NOMO-1 treated with DMSO at 0.1 percent for 48 hours (cell line): ENCODE measurements around the gene MEGF10.

Experiments
- DNase-seq: peaks from one replicate; lab custom pipeline; 2025; ENCODE audit not compliant: unreplicated experiment; lab: John Stamatoyannopoulos, UW

The MEGF10 gene

DNA sequence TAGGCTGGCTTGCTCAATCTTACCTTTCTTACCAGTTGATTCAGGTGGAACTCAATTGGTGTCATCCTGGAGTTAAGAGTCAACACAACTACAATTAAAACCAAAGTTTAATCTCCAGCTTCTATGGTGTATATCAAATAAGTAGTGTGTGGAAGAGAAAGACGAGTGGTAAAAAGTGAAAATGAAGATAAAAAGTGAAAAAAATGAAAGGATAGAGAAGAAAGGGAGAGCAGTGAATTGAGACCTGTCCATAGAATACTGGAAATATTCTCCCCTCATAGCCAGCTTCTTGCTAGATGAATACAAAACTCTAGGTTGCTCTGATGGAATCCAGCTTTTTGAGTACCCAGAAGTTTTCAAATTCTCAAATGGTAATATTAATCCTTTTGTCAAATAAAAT lies 76.4 kb downstream of the MEGF10 start:
- DNase-seq, result no peak

DNA sequence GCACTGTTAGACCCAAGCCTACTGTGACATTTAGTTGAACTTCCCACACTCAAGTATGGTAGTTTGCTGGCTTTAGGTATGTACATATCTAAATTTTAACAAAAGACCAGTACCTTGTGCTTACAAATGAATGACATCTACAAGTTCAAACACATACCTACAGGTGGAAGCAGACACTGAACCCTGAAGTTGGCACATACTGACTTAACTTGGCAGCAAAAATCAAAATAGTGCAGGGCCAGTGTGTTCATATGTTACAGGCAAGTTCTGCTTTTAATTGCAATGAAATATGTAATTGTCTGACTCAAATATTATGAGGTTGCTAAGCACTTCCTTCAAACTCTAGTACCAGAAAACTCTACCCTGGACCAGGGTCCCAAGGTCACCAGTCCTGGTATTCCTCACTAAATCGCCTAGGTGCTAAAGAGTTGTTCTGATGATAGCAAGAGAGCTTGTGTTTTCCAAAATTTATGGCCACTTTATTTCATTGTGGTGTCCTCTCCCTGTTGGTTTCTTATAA lies 77.4 kb downstream of the MEGF10 start:
- peak; percentile 54 for DNase-seq

DNA sequence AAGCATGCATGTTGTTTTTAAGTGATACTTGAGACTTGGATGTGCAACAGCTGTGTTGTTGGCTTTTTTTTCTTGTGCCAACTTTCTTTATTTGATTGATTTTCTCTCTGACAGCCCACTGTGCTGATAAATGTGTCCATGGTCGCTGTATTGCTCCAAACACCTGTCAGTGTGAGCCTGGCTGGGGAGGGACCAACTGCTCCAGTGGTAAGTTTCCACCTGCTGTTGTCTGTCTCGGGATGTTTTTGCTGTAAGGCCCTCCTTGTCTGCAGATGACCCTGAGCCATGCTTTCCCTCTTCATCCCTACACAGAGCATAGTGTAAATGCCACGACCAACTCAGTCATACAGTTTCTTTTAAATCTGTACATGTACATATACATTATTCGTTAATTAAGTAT lies 79.2 kb downstream of the MEGF10 start:
- DNase-seq, result no peak

DNA sequence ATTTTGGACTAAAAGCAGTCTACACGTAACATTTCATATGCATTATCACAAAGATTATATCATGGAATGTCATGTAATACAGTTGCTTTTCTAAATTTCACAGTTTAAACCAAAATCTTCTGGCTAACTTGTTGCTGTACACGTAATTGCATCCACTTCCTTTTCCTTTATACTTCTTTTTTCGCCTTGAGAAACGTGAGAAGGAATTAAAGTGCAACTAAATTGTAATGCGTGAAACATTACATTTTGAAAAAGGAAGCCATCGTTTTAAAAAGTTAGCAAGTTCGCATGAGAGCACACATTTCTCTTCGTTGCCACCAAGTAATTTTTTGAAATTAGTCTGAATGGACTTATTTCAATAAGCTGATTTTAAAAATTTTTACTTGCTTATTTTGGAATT lies 80.0 kb downstream of the MEGF10 start:
- DNase-seq, result peak; percentile 6

DNA sequence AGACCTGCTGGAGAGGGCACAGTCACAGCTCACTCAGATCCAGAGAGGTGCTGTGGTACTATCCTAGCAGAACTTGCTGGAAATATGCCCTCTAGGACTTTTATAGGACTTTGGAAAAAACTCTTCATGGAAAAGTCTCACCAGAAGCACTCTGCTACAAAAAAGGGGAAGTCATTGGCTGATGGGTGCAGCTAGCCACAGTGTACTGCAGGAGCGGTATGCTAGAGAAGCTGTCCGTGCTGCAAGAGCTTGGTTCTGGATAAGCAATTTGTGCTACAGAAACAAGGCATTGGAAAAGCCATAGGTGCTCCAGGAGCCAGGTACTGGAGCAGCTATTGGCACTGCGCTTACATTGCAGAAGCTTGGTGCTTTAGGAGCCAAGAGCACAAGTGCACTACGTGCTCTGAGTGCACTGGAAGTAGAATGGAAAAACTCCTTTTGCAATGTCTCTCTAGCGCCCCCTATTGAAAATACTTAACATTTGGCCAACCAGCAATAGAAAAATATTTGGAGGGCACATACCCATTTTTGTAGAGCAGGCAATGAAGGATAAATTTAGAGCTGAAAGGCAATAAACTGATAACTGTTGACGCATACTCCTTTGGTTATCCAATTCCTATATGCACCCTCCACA lies 83.4 kb downstream of the MEGF10 start:
- DNase-seq, result peak; percentile 71

DNA sequence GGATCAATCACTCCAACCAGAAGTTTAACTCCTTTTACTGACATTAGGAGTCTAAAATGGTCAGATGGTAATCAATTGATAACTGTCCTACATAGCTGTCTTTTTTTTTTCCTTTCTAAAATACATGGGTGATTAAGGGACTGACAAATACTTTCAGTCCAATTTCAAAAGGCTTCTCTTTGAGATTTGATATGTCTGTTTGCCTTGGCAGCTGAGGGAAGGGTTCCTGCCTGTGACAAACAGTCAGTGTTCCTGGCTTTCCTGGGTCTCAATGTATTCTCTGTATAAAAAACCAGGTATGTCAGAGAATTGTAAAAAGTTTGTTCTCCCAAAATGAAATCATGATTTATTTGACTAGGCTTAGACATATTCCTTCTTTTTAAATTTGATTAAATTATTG lies 84.5 kb downstream of the MEGF10 start:
- no peak for DNase-seq

DNA sequence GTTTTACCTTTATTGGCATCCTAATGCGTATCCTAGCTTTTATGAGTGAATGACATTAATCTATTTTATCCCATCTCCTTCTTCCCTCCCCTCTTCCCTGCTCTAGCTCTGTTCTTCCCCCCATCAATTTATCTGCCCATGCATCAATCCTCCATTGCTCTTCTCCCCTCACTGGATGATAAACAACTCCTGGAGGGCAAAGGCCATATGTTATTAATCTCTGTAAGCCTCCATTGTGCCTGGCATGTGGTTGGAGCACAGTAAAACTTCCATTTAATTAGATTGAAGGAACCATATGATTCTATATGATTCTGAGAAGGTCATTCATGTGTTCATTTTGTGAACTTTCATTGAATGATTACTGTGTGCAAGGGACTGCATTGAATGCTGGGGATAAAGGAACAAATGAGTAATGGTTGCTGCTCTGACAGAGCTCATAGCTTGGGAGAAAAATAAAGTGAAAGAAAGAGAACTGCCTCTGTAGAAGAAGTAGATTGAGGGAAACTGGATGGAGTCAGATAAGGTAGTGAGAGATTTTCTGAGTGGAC lies 85.0 kb downstream of the MEGF10 start:
- no peak for DNase-seq

DNA sequence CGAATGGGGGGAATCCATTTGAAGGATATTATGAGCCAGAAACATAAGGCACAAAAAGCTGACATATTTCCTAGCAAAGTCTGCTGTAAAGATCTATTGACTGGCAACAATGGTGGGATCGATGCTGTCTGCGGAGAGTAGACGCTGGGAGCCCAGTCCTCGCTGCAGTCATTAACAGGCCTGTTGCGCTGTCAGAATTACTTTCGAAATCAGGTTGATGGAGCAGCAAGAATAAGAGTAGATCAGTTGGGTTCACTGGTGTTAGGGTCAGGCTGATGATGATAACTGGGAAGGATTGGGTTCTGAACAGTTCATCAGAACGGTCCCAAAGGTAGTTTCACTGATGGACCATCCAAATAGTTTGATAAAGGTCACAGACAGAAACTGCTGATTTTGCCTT lies 87.1 kb downstream of the MEGF10 start:
- no peak for DNase-seq

DNA sequence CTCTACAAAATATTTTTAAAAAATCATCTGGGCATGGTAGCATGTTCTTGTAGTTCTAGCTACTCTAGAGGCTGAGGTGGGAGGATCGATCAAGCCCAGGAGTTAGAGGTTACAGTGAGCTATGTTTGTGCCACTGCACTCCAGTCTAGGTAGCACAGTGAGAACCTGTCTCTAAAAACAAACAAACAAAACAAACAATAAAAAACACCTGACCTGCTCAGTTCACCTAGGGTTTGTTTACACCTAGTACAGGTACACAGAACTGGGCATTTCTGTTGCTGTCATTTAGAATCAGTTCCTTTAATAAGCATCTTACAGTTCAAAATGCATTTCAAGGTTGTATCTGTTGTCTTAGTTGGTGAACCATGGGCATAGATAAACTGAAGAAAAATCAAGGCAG lies 95.3 kb downstream of the MEGF10 start:
- DNase-seq, result no peak

DNA sequence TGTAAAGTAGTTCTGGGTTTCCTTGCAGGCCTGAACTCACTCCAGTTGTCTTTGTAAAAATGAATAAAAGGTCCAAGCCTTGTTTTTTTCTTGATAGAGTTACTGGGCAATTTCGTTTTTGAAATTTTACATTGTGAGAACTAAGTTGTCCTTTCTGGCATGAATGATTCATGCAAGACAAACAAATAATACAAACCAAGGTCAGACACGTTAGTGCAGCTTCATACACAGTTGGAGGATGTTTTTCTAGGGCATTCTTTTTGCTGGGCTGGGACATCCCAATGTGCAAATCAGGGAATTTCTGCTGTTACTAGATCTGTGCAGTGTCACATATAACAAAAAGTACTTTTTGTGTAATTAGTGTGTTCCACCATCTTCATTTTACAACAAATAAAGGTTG lies 96.0 kb downstream of the MEGF10 start:
- DNase-seq, result no peak

DNA sequence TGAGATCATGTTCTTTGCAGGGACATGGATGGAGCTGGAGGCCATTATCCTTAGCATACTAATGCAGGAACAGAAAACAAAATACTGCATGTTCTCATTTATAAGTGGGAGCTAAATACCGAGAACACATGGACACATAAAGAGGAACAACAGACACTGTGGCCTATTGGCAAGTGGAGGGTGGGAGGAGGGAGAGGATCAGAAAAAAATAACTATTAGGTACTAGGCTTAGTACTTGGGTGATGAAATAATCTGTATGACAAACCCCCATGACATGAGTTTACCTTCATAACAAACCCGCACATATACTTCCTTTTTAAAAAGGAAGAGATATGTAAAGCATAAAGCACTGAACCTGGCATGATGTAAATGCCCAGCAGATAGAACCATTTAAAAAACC lies 99.0 kb downstream of the MEGF10 start:
- peak; percentile 68 for DNase-seq

DNA sequence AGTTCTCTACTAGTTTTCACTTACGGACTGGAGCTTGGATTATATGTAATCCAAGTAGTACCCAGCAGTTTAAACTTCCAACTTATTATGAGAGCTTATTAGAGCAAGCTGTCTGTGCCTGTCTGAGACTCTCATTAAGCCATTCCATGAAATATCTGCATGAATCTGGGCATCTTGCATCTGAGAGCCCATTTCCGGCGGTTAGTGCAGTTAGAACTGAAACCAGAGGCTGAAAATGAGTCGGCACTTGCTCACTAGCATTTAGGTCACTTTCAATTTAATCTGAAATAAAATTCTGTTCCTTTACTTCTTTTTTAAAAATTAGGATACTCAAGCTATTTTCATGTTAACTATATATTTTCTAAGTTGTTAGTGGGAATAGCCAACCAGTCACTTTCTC lies 102.2 kb downstream of the MEGF10 start:
- DNase-seq, result peak; percentile 9

DNA sequence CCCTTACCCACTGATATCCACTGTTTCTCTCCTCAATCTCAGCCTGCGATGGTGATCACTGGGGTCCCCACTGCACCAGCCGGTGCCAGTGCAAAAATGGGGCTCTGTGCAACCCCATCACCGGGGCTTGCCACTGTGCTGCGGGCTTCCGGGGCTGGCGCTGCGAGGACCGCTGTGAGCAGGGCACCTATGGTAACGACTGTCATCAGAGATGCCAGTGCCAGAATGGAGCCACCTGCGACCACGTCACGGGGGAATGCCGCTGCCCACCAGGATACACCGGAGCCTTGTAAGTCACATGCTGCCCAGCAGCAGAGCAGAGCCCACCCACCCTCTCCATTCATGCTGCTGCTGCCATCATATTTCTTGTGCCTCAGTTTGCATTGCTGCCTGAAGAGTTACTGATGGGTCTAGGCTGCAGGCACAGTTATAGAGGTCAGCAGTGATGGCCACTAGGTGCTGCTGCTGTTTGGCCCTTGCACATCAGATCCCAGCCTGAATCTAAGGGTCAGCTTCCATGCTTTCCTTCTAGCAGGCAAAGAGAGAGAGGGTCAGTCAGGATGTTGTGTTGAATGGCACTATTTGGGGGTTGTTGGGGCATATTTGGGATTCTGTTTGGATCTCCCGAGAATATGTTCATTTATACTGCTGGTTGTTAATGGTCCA lies 106.0 kb downstream of the MEGF10 start:
- no peak for DNase-seq

DNA sequence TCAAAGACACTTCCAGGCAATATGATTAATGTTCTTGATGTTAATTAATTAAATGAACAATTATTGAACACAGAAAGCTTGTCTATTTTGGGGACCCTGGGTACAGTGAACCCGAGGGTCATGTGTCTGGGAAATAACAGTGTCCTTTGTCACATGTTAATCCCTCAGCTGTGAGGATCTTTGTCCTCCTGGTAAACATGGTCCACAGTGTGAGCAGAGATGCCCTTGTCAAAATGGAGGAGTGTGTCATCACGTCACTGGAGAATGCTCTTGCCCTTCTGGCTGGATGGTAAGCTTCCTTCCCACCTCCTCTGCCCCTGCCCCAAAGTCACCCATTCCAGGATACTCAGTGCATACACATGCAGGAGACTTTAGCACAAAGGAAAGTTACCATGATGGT lies 107.9 kb downstream of the MEGF10 start:
- no peak for DNase-seq

DNA sequence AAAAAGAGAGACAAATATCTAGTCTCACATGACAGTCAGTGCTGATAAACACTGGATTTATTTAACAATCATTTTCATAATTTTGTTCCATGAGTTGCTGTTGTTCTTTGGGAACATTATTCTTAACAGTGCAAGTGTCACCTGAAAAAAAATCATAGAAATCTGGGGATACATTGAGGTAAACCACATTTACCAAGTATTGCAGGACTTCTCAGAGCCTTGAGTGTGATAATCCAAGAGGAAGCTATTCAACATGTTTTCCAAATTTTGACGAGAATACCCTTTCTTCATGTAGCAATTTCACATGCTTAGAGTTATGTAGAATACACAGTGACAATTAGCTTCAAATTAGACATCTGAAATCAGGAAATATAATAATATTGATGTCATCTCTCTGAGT lies 108.5 kb downstream of the MEGF10 start:
- DNase-seq, result no peak

DNA sequence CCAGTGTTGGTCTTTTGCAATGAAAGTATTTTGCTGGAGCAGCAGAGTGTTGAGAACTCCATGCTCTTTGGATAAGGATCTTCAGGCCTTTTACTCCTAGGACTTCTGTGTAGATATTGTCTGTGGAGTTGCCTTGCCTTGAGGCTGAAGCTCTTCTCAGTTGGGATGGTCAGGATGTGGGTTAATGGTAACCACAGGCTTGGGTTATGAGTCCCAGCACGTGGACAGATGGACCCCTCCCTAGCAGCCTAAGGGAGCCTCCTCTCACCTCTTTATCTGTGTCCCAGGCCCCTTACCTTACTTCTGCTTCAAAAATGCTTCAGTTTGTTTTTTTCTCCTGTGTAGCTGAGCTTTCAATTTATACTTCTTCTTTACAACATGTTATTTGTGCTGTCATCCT lies 109.9 kb downstream of the MEGF10 start:
- no peak for DNase-seq

DNA sequence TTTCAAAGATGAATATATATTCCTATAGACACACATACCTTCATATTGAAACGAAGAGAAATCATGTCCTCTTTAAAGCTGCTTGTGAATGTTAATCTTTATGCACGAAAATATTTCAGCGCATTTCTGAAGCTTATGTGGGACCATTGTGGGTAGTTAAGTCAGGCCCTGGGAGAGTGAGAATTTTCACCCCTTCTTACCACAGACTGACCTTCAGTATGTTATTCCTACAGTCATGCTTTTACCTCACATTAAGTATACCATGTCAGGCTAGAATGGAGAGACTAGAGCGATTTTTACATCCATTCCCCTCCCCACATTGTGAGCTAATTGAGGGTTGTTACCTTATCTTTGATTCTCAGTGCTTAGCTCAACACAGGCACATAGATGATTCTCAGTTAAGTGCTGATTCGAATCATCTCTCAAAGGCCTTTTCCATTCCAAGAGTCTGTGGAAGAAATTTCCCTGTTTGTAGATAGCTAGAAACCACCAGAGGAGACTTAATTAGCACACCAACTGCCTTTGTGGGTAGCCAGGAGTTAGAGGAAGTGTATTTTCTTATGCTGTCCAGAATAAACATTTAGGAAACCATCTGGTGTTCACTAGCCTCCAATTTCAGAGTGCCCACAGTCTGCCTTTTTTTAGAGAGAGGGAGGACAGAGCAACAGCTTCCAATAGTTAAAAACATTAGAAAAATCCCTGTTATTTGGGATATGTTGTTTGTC lies 110.5 kb downstream of the MEGF10 start:
- DNase-seq, result peak; percentile 64

DNA sequence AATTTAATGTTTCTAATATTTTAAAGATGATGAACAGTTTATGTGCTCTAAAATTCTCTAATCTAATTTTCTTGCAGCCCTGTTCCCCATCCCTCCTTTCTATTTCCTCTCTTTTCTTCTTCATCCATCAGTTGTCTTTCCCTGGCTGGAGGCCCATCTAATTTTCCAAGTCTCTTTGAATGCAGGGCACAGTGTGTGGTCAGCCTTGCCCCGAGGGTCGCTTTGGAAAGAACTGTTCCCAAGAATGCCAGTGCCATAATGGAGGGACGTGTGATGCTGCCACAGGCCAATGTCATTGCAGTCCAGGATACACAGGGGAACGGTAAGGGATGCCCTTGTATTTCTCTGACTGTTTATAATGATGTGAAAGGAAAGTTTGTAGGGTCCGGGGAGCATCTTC lies 111.8 kb downstream of the MEGF10 start:
- DNase-seq, result no peak

DNA sequence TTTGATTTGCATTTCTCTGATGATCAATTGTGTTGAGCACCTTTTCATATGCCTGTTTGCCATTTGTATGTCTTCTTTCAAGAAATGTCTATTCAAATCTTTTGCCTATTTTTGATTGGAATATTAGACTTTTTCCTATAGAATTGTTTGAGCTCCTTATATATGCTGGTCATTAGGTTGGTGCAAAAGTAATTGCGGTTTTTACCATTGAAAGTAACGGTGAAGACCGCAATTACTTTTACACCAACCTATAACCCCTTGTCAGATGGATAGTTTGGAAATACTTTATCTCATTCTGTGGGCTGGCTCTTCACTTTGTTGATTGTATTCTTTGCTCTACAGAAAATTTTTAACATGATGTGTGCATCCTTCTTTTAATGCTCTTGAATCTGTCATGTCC lies 113.6 kb downstream of the MEGF10 start:
- no peak for DNase-seq

DNA sequence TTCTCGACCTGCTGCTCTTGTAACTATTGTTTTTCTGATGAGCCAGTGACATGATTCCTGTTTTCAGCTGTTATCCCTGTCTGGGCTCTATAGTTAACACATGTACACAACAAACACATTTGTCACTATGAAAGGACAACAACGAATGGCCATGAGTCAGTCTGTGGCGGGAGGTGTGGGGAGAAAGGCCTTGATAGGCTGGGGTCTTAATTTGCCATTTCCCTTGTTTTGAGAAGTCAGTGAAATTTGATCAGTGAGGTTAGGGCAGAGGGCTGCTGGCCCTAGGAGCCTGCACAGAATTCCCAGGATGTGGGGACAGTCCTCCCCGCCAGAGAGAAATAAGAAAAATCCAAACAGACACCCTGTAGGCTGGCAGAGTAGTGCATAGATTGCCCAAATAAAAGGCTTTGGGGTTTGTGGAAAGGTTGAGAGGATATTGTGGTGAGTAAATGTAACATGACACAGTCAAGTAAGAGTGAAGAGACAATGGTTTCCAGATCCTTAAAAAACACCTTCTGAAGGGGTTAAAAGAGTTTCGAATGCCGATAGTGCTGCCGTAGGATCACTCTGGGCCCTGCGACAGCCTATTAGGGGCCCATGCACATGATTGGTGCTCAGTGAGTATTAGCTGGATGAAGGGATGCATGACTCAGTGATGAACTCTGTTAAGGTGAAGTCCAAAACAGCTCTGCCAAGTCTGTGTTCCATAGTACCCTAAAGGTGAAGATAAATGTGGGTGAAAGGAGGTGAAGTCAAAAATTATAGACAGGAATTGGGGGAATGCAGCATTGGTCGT lies 115.9 kb downstream of the MEGF10 start:
- no peak for DNase-seq

DNA sequence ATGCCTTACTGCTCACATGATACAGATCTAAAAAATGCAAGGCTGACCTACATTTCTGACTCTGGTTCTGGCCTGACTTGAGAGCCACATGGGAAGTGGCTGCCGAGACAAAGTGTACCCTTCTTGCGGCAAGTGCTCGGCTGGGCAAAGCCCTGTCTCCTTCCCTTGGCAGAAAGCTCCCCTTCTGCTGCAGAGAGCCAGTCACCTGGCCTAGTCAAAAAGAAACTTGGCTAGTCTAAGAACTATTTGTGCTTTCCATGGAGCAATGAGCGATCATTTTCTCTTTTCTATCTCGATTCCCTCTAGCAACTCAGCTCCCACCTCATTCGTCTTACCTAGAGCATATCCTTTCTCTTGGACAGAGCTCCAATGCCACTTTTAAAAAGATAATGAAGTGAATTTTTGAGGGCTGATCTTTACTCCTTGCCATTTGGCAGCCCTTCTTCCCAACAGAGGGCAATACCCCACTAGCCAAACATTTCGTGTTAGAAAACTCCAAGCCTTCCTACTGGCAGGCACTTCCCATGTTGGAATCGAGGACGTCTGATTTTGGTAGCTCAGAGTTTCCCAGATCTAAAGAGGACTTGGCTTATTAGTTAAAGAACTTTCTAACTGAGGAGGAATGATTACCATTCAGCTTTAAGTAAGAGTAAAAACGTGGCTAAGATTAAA lies 118.8 kb downstream of the MEGF10 start:
- no peak for DNase-seq
